HG02885 (cell line): Measurements from ENCODE around the gene HOXC9.
A peak's percentile ranks its signal among the peaks of the same experiment; 100 is the strongest.

Experiments
- ATAC-seq: cut with Tn5 transposase; IDR thresholded peaks from one replicate; pipeline ENCODE4 v1.9.1; 2021; ENCODE audit warnings: mild to moderate bottlenecking; ENCODE audit not compliant: unreplicated experiment, poor library complexity

The HOXC9 gene

GRCh38 chr12:53998900-53999236 is 1.1 kb upstream of the HOXC9 start:
- no peak for ATAC-seq

- ATAC-seq, result no peak
These were observed 324 bp upstream of the HOXC9 start for GRCh38 chr12:53999559-54000115.

- ATAC-seq, result no peak
These were observed 1.6 kb downstream of the HOXC9 start for GRCh38 chr12:54001283-54002187.

GRCh38 chr12:54002278-54002914 is 2.4 kb downstream of the HOXC9 start:
- ATAC-seq, result no peak

GRCh38 chr12:54002915-54003389 is 3.0 kb downstream of the HOXC9 start:
- ATAC-seq, result no peak

- no peak for ATAC-seq
These were observed 3.7 kb downstream of the HOXC9 start for GRCh38 chr12:54003625-54004024.

- ATAC-seq, result no peak
These were observed 4.3 kb downstream of the HOXC9 start for GRCh38 chr12:54004063-54004840.

GRCh38 chr12:54004841-54005530 is 5.0 kb downstream of the HOXC9 start:
- ATAC-seq, result no peak

GRCh38 chr12:54005531-54005852 is 5.5 kb downstream of the HOXC9 start:
- ATAC-seq, result no peak

- ATAC-seq, result peak; percentile 73
These were observed 6.0 kb downstream of the HOXC9 start for GRCh38 chr12:54005853-54006558.

GRCh38 chr12:54006559-54007220 is 6.7 kb downstream of the HOXC9 start:
- no peak for ATAC-seq

GRCh38 chr12:54007538-54008259 is 7.7 kb downstream of the HOXC9 start:
- no peak for ATAC-seq

- no peak for ATAC-seq
These were observed 8.2 kb downstream of the HOXC9 start for GRCh38 chr12:54008260-54008552.

- ATAC-seq, result no peak
These were observed 9.5 kb downstream of the HOXC9 start for GRCh38 chr12:54009171-54010052.

- no peak for ATAC-seq
These were observed 10.4 kb downstream of the HOXC9 start for GRCh38 chr12:54010053-54010971.

- ATAC-seq, result no peak
These were observed 11.2 kb downstream of the HOXC9 start for GRCh38 chr12:54010972-54011664.
